Endothelial cell of umbilical vein (primary cell): ENCODE measurements around the gene SLC1A1.
"Not testable (repeated sequence)": the region's sequence is repeated elsewhere in the genome, so short reads cannot be mapped to it uniquely, and the experiment has no call there.

ENCODE experiments used
- GATA2 ChIP-seq: IDR thresholded peaks from 2 replicates; pipeline ENCODE4 v1.7.0; 2011; ENCODE audit warnings: low read depth, mild to moderate bottlenecking, moderate library complexity, mixed read lengths, low read length; ENCODE audit not compliant: insufficient read length, insufficient read depth
- POLR2A ChIP-seq: IDR thresholded peaks from 2 replicates; pipeline ENCODE4 v1.6.1; 2012; ENCODE audit warnings: low read depth, mild to moderate bottlenecking, control low read depth, low read length
- TF ChIP-seq, protein P1 (sequence below), 2 donors: IDR thresholded peaks; 1 replicate in 1 of 2; 2 replicates in 1 of 2; pipeline ENCODE4 v1.5.1; 2011; ENCODE audit warnings: low read length in 2 of 2, mild to moderate bottlenecking in 2 of 2, moderate library complexity in 2 of 2, control low read depth in 1 of 2, inconsistent platforms in 1 of 2, low read depth in 1 of 2; ENCODE audit not compliant: insufficient read depth in 1 of 2; ENCODE audit errors: extremely low read depth in 1 of 2
- TF ChIP-seq, protein P2 (sequence below): IDR thresholded peaks from 2 replicates; pipeline ENCODE4 v1.6.1; 2011; ENCODE audit not compliant: insufficient read depth, insufficient read length

DNA sequence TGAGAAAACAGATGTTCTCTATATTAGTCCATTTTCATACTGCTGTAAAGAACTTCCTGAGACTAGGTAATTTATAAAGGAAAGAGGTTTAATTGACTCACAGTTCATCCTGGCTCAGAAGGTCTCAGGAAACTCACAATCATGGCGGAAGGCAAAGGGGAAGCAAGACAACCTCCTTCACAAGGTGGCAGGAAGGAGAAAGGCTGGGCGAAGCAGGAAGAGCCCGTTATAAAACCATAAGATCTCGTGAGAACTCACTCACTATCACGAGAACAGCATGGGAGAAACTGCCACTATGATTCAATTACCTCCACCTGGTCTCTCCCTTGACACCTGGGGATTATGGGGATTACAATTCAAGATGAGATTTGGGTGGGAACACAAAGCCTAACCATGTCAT is 54.4 kb downstream of the SLC1A1 start:
- TF ChIP-seq, protein P1, sequence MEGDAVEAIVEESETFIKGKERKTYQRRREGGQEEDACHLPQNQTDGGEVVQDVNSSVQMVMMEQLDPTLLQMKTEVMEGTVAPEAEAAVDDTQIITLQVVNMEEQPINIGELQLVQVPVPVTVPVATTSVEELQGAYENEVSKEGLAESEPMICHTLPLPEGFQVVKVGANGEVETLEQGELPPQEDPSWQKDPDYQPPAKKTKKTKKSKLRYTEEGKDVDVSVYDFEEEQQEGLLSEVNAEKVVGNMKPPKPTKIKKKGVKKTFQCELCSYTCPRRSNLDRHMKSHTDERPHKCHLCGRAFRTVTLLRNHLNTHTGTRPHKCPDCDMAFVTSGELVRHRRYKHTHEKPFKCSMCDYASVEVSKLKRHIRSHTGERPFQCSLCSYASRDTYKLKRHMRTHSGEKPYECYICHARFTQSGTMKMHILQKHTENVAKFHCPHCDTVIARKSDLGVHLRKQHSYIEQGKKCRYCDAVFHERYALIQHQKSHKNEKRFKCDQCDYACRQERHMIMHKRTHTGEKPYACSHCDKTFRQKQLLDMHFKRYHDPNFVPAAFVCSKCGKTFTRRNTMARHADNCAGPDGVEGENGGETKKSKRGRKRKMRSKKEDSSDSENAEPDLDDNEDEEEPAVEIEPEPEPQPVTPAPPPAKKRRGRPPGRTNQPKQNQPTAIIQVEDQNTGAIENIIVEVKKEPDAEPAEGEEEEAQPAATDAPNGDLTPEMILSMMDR (IDR thresholded peaks at IDR 0.05; ENCODE audit: extremely low read depth in 1 of 2, insufficient read depth in 1 of 2, low read depth in 1 of 2, low read length in 2 of 2), result not testable (repeated sequence)
- not testable (repeated sequence) for TF ChIP-seq POLR2A, GATA2
- TF ChIP-seq, protein P2, sequence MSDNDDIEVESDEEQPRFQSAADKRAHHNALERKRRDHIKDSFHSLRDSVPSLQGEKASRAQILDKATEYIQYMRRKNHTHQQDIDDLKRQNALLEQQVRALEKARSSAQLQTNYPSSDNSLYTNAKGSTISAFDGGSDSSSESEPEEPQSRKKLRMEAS, result not testable (repeated sequence)
